Measurements from ENCODE around the gene SACM1L. TPM values are rescaled to one million over a fixed set of nuclear protein-coding genes. Genes with fewer than 3 reads are reported as not detected.

Gene SACM1L
- total and polyA plus RNA-seq, 2 of the 8 experiments (the other 6 are each of a cell fraction or from before 2014, with no cell fraction given) = 20.1 to 61.0 TPM

DNA sequence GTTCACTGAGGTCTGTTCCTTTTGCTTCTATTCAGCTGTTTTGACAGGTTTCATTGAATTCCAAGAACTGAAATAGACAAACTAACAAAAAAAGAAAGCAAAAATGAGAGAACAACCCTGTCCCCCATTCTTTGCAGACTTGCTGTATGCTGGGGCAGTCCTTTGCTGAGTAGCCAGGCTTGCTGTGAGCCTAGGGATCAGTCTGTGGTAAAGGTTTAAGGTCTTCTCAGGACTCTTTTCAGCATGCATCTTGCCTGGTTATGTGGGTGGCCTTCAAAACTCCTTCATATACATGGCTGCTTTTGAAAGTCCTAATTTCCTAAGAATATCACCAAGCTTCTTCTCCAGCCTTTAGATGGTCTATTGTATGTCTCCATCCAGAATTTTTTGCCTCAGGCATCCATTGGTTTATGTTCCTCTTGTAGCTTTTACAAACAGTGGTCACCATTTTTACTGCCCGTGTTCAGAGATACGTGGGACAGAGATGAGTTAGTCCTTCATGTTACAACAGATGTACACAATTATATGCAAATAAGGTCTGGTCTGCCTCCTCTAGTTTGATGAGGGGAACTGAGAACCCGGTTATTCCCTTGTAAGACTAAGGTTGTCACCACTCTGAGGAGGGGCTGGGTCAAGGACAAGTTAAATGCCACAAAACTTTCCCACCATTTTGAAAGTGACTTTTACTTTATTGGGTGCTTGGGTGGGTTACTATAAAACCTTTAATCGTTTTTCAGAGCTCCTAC lies 41.4 kb downstream of the SACM1L start:
- no peak overlapping the region for H2AFZ ChIP-seq (ENCODE audit: low read length)
- no peak overlapping the region for H4K8ac ChIP-seq (ENCODE audit: extremely low read depth, insufficient read depth, low read length)
- no peak overlapping the region for H2BK15ac ChIP-seq (ENCODE audit: low read length)
- H2BK12ac ChIP-seq (ENCODE audit: low read depth, low read length) = no peak overlapping the region
- no peak overlapping the region for H3K18ac ChIP-seq (ENCODE audit: extremely low read depth, low read length)
- POLR2A ChIA-PET (ENCODE audit: partially characterized antibody) = interaction anchor here (1.4 to 1.5 kb wide), 2 partner anchors 9 to 13 kb away, joined by 3 to 4 read pairs; no protein-coding TSS in a partner anchor
- no peak overlapping the region for H4K5ac ChIP-seq (ENCODE audit: insufficient read length, low read depth, low read length)
- no peak overlapping the region for H2BK20ac ChIP-seq (ENCODE audit: low read length)
- no peak overlapping the region for H2AK5ac ChIP-seq (ENCODE audit: low read depth, low read length)
- DNase-seq (ENCODE audit: low read depth in 1 of 2, low spot score in 2 of 2) (no peak), FAIRE-seq (no peak)
- CTCF ChIA-PET (ENCODE audit: partially characterized antibody) = interaction anchor here (1.0 to 1.3 kb wide), 5 partner anchors 11 to 102 kb away, joined by 3 to 6 read pairs (median 4); no protein-coding TSS in a partner anchor
- H3K36me3 ChIP-seq (ENCODE audit: control insufficient read depth in 2 of 4, insufficient read depth in 4 of 4, low read length in 3 of 4) = peaks cover 21 to 48% (median 38%) of the 10 kb centered on the region in 4 experiments
- H3K9ac ChIP-seq (replicated peaks in 1 of 4; ENCODE audit: extremely low read depth in 1 of 4, low read depth in 3 of 4, low read length in 3 of 4) = no peak overlapping the region
- H3K14ac ChIP-seq (ENCODE audit: insufficient read length) = no peak overlapping the region
- no peak overlapping the region for H4K91ac ChIP-seq (replicated peaks; ENCODE audit: insufficient read length, low read length)
- WGBS, 2 experiments (ENCODE audit: extremely low coverage in 1 of 2, insufficient coverage in 1 of 2, insufficient read length in 1 of 2, insufficient replicate concordance in 2 of 2, low coverage in 1 of 2, low lambda C conversion rate in 2 of 2, missing lambda C conversion rate in 1 of 2) = 92% methylated on average over 4 of the region's 4 CpGs; no CpG with 5 or more reads in 1 of the 2 experiments
- no peaks in the 10 kb centered on the region for H3K9me3 ChIP-seq (ENCODE audit: insufficient read depth in 2 of 2, low read depth in 1 of 2, low read length in 1 of 2)
- H3K4me3 ChIP-seq (ENCODE audit: extremely low read depth in 1 of 4, insufficient read depth in 2 of 4, low read depth in 3 of 4, low read length in 4 of 4) = no peak overlapping the region
- H3K27ac ChIP-seq (ENCODE audit: low read depth, low read length) = no peak overlapping the region
- peaks cover 0 to 11% of the 10 kb centered on the region in 2 experiments; a peak in 2 of 4 replicates for H3K79me2 ChIP-seq (ENCODE audit: control insufficient read depth in 1 of 2, insufficient read depth in 2 of 2, low read length in 2 of 2)
- H3K4ac ChIP-seq (replicated peaks; ENCODE audit: insufficient read length, low read depth, low read length) = no peak overlapping the region
- H2BK120ac ChIP-seq (replicated peaks; ENCODE audit: low read depth, low read length) = no peak overlapping the region
- H2BK5ac ChIP-seq (ENCODE audit: low read depth, low read length) = no peak overlapping the region
- H3K27me3 ChIP-seq (replicated peaks in 1 of 4; ENCODE audit: control insufficient read depth in 3 of 4, extremely low read depth in 1 of 4, insufficient read depth in 3 of 4, low read length in 3 of 4) = no peaks in the 10 kb centered on the region
- no peak overlapping the region for H3K4me2 ChIP-seq (ENCODE audit: insufficient read depth in 1 of 2, low read depth in 2 of 2, low read length in 2 of 2)
- H3K56ac ChIP-seq (replicated peaks; ENCODE audit: insufficient read length, low read depth, low read length) = no peak overlapping the region
- no peaks in the 10 kb centered on the region for H3K23me2 ChIP-seq (ENCODE audit: low read depth, low read length)
- no peak overlapping the region for H3K23ac ChIP-seq (ENCODE audit: insufficient read length)
- no peaks in the 10 kb centered on the region; the same call in 1 of the 2 replicates for H3K79me1 ChIP-seq (ENCODE audit: low read depth, low read length)
- H3K4me1 ChIP-seq (replicated peaks in 1 of 4; ENCODE audit: control insufficient read depth in 3 of 4, insufficient read depth in 4 of 4, low read length in 3 of 4) = no peaks in the 10 kb centered on the region
- H4K20me1 ChIP-seq (replicated peaks in 1 of 2; ENCODE audit: control insufficient read depth in 1 of 2, insufficient read depth in 2 of 2, low read length in 2 of 2) = no peaks in the 10 kb centered on the region
- TF ChIP-seq SUZ12 (IDR thresholded peaks at IDR 0.05; ENCODE audit: low read length) (no peak), JUN (IDR thresholded peaks at IDR 0.05; ENCODE audit: low read depth, low read length) (no peak), MAFK (IDR thresholded peaks at IDR 0.05; ENCODE audit: low read depth, low read length) (no peak), TBP (IDR thresholded peaks at IDR 0.05; ENCODE audit: low read depth, low read length) (no peak), CHD2 (IDR thresholded peaks at IDR 0.05; ENCODE audit: low read length) (no peak), BACH1 (IDR thresholded peaks at IDR 0.05; ENCODE audit: low read length) (no peak), KDM1A (IDR thresholded peaks at IDR 0.05; ENCODE audit: borderline replicate concordance, low read length) (no peak), RFX5 (IDR thresholded peaks at IDR 0.05; ENCODE audit: borderline replicate concordance, low read depth, low read length) (no peak), GABPA (IDR thresholded peaks at IDR 0.05; ENCODE audit: borderline replicate concordance, insufficient read depth, low read length) (no peak), EP300 (IDR thresholded peaks at IDR 0.05; ENCODE audit: borderline replicate concordance in 1 of 2, low read depth in 2 of 2, low read length in 2 of 2) (no peak), HDAC6 (IDR thresholded peaks at IDR 0.05; ENCODE audit: low read depth, low read length) (no peak), POLR2A (IDR thresholded peaks at IDR 0.05; ENCODE audit: control extremely low read depth in 1 of 2, low read depth in 2 of 2, low read length in 2 of 2) (no peak)
- TF ChIP-seq, protein P1, sequence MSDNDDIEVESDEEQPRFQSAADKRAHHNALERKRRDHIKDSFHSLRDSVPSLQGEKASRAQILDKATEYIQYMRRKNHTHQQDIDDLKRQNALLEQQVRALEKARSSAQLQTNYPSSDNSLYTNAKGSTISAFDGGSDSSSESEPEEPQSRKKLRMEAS (IDR thresholded peaks at IDR 0.05) = no peak

All from H1 (cell line).